Measurements from ENCODE around the gene EIF6.
"Not testable (repeated sequence)": the region's sequence is repeated elsewhere in the genome, so short reads cannot be mapped to it uniquely, and the experiment has no call there.

Gene EIF6

GRCh38 chr20:35254448-35254999 lies 30.0 kb downstream of the EIF6 start:
- no peak for DNase-seq (ENCODE audit: low read depth)

DNA sequence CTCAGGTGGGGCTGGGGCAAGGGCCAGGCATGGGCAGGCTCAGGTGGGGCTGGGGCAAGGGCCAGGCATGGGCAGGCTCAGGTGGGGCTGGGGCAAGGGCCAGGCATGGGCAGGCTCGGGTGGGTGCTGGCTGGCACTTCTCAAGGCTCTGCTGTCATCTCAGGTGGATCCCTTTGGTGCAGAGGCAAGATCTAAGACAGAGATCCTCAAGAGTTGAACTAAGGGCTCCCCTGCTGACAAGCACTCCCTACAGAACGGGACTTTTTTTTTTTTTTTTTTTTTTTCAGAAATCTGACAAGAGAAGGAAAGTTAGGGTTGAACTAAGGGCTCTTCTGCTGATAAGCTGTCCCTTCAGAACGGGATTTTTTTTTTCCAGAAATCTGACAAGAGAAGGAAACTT lies 31.6 kb downstream of the EIF6 start:
- DNase-seq (ENCODE audit: low read depth) = no peak

GRCh38 chr20:35252598-35252997 lies 32.0 kb downstream of the EIF6 start:
- not testable (repeated sequence) for DNase-seq (ENCODE audit: low read depth)

GRCh38 chr20:35252037-35252461 lies 32.5 kb downstream of the EIF6 start:
- DNase-seq (ENCODE audit: low read depth) = no peak

DNA sequence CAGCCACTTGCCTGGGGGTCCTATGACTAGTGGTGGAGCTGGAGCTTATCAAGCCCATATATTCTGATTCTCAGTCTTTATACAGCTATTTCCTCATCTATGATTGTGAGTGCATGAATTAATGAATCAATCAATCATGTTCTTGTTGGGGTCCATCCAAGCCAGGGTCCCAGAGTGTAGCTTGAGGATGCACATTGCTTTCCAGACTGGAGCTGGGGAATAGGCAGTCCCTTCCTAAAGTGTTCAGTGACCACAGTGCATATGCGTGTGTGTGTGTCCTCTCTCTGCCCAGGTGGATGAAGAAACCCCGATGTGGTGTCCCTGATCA lies 33.0 kb downstream of the EIF6 start:
- DNase-seq (ENCODE audit: low read depth) = no peak

DNA sequence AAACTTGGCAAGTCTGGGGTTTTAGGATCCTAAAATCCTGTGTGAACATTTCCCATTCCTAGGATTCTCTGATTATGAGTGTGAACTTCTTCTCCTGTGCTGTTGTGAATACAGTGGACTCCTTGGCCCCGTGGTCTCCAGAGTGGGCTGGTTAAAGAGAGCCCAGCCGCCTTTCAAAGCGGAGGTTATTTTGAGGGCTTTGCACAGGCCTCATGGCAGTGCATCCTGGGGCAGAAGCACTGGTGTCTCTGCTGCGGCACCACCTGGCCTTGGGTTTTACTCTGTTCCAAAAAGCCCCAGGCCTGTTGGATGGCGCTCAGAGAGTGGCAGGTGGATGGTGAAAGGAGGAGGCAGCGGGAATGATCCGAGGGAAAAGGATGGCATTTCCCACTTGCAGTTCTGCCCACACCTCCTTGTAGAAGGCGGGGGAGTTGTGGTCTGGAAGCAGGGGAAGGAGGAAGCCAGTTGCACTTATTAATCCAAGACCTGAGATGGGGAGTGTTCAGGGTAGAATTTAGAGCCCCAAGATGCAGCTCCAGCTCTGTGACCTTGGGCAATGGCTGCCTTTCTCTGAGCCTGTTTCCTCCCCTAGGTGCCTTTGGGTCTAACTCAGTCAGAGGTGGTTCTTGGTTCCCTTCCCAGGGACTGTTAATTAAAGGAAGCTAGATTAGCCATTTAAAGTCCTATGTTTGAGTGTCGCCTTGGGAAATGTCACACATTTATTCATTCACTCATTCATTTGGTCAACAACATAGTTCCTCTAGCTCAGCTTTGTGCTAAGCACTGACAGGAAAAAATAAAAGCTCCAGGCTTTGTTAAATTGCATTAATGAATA lies 35.7 kb downstream of the EIF6 start:
- DNase-seq (ENCODE audit: low read depth) = no peak

DNA sequence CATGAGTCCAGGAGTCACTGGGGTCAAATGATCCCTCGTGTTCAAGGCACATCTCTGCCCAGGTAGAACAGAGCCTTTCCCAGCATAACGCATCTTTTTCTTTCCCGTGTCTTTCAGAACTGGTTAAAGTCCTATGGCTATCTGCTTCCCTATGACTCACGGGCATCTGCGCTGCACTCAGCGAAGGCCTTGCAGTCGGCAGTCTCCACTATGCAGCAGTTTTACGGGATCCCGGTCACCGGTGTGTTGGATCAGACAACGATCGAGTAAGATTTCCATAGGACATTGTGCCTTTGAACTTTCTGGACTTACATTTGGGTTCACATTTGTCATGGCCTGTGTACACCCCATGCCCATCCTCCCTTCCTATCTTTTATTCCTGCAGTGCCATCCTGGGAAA lies 37.8 kb downstream of the EIF6 start:
- no peak for DNase-seq (ENCODE audit: low read depth)

- DNase-seq (ENCODE audit: low read depth) = no peak
These were observed 40.6 kb downstream of the EIF6 start for GRCh38 chr20:35243986-35244385.

DNA sequence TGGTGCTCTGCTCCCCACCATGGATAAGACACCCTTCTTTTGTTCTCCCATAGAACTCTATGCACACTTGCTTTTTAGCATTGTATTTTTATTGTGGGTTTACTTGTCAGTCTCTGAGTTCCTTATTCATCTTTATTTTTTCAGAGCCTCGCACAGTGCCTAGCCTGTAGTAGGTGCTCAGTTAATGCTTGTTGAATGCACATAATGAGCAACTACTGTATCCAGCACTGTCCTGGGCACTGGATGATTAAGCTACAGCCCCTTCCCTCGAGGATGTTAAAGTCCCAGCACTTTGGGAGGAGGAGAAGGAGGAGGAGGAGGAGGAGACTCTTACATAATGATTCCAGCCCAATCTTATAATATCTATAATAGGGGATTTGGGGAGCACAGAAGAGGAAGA lies 41.3 kb downstream of the EIF6 start:
- no peak for DNase-seq (ENCODE audit: low read depth)

- DNase-seq (ENCODE audit: low read depth) = no peak
These were observed 43.7 kb downstream of the EIF6 start for GRCh38 chr20:35240811-35241293.

- DNase-seq (ENCODE audit: low read depth) = no peak
These were observed 44.3 kb downstream of the EIF6 start for GRCh38 chr20:35240083-35240810.

GRCh38 chr20:35238735-35239134 lies 45.8 kb downstream of the EIF6 start:
- DNase-seq (ENCODE audit: low read depth) = no peak

GRCh38 chr20:35238170-35238569 lies 46.4 kb downstream of the EIF6 start:
- DNase-seq (ENCODE audit: low read depth) = no peak

DNA sequence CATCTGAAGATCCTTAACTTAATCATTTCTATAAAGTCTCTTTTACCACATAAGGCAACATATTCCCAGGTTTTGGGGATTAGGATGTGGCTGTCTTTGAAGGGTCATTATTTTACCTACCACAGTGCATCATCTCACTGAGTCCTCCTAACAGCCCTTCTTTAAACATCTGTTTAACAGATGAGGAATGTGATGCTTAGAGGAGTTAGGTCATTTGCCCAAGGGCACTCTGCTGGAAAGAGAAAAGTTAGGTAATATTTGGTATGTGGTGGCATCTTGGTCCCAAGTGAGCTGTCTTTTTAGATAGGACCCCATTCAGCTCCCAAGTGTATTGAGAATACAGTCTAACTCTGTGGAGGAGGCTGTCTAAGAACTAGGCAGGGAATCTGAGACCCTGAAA lies 47.1 kb downstream of the EIF6 start:
- no peak for DNase-seq (ENCODE audit: low read depth)

- DNase-seq (ENCODE audit: low read depth) = no peak
These were observed 48.7 kb downstream of the EIF6 start for GRCh38 chr20:35235881-35236280.

DNA sequence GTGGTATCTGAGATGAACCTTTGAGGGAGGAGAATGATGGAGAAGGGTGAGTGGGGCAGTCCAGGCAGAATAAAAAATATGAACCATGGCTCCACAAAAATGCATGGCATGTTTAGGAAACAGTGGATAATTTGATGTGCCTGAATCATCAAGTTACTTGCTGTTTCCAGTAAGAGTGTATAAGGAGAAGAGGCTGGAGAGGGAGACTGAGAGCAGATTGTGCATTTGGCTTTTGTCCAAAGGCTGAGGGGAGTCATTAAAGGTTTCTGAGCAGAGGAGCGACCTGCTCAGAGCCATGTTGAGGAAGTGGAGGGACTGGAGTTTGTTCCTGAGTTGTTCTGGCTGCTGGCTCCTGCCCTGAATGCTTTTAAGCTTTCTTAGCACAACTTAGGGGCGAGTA lies 52.0 kb downstream of the EIF6 start:
- DNase-seq (ENCODE audit: low read depth) = no peak
